HG03139 (cell line): ENCODE measurements around the gene LRRC4.

Experiments used
- ATAC-seq: cut with Tn5 transposase; IDR thresholded peaks from one replicate; pipeline ENCODE4 v1.9.1; 2021; ENCODE audit not compliant: unreplicated experiment

Gene LRRC4

DNA sequence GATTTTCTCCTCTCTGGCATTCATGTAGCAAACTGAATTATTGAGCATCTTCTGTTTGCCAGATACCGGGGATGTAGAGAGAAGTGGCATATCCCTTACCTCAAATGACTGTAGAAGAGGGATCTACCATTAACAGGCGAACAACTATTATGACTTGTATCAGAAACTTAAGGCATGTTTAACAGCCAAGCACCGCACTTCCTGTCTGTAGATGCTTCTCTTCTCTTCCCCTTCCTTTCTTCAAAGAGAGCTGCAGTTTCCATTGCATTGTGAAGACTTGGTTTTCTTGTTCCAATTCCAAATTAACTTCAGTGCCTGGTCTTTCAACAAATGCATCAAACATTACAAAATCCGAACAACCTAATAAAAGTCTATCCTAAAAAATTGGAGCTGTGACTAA, 49.3 kb downstream of the LRRC4 start:
- no peak for ATAC-seq

DNA sequence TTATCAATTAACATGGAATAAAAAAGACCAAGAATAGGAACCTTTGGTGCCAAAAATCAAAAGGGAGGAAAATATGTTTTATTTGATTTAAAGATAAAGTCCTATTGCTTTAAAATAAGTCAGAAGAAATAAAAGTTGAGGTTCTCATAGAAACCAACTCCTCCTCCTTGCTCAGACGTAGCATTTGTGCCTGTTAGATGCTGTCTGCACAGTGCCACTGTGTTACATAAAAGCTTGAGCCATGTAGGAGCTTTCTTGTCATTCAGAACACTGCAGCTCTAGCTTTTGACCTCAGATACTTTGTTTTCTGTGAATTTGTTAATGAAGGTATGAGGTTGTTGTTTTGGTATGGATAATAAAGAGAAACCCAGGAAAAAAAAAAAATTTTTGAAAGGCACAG, 50.3 kb downstream of the LRRC4 start:
- no peak for ATAC-seq

- no peak for ATAC-seq
Observed at GRCh38 chr7:127979728-127980126, 51.5 kb downstream of the LRRC4 start.

DNA sequence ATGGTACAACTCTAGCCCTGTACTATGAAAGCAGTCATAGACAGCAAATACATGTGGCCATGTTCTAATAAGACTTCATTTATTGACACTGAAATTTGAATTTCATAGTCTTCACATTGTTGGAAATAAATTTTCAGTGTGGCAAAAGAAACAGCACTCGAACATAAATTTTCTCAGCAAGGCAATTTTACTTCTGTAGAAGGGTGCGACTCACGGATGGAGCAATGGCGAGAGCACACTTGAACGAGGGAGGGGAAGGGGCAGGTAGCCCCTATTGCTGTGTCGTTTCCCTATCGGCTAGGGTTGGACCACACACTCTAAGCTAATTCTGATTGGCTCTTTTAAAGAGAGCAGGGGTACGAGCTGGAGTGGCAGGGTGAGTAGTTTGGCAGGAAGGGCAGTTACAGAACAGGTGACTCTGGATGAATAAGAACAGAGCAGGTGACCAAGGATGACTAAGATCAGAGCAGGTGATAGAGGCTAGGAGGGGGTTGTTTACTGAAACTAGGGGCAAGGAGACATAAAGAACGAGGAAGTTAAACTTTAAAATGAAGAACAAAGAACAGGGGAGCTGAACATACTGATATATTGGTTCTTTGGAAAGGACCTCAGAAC, 52.0 kb downstream of the LRRC4 start:
- ATAC-seq: no peak

DNA sequence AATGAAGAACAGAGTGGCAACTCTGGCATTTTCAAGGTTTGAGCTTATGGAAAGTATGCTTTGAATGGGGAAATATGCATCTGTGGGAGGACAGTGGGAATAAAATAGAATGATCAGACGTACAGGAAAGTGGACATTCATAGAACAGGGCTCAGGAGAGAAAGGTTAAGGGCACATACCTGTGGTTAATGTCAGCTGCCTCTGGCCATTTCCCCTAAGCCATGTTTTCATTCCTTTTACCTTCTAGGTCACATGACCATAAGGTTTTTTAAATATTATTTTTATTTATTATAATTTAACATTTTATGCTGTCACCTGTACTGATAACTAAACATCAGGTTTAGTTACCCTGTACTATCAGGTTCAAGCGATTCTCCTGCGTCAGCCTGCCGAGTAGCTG, 52.8 kb downstream of the LRRC4 start:
- ATAC-seq: no peak
